GM21447 (cell line): ENCODE data around the gene ITPRIP.
A peak's percentile ranks its signal among the peaks of the same experiment; 100 is the strongest.

Experiments used
- ATAC-seq: cut with Tn5 transposase; IDR thresholded peaks from one replicate; pipeline ENCODE4 v1.9.1; 2021; ENCODE audit not compliant: unreplicated experiment

Gene ITPRIP

DNA sequence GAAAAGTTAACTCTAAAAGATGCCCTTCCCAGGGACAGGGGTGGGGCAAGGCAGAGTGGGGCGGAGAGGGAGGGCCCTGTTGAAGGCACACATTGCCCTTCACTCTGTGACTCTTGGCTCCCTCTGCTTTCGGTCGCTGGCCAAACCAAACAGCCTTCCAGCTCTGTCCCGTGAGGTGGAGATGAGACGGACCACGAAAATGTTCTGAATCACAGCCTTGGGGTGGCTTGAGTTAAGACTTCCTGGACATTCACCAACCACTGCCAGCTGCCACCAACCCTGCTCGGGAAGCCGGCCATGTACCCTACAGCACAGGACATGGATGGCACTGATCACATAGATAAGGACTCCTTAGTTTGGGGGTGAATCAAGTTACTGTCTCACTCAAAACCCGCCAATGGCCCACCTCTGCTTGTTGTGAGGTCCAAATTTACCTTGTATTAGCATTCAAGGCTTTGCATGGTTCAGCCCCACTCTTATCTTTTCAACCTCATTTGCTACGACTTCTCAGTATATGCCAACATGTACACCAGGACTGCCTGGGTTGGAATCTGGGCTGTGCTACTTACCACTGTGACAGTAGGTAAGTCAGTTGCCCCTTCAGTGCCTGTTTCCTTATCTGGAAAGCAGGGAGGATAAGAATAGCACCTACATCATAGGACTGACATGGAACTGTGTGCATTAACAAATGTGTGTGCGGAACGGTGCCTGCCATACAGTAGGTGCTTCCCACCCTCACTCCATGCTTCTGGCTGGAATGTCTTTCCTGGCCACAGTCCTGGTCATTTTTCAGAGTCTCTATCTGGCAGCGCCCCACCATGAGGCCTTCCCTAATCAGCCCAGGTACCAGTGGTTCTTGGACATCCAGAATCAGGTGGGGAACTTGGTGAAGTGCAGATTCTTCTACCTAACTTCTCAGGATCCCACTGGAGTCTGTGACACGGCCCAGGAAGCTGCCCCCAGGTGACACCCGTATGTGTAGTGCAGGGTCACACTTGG lies 28.0 kb downstream of the ITPRIP start:
- no peak for ATAC-seq

DNA sequence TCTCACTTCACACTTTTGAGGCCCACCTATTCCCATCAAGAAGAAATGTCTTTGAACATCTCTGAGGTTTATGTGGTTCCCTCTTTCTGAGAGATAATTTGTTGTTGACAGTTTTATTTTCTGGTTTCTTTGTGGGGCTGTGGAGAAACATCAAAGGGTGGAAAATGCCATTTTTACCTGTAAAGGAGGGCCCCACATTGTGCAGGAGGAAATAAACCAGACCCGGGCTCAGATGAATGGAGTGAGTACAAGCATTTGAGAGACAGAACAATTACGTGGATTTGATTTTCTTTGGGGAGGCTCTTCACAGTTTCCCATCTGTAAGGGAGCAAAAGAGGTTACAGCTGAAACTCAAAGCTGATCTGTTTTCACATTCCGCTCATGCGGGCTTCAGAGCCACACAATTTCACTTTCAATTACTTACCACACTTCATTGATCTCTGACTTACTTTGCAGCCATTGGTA lies 29.8 kb downstream of the ITPRIP start:
- peak; percentile 85 for ATAC-seq

DNA sequence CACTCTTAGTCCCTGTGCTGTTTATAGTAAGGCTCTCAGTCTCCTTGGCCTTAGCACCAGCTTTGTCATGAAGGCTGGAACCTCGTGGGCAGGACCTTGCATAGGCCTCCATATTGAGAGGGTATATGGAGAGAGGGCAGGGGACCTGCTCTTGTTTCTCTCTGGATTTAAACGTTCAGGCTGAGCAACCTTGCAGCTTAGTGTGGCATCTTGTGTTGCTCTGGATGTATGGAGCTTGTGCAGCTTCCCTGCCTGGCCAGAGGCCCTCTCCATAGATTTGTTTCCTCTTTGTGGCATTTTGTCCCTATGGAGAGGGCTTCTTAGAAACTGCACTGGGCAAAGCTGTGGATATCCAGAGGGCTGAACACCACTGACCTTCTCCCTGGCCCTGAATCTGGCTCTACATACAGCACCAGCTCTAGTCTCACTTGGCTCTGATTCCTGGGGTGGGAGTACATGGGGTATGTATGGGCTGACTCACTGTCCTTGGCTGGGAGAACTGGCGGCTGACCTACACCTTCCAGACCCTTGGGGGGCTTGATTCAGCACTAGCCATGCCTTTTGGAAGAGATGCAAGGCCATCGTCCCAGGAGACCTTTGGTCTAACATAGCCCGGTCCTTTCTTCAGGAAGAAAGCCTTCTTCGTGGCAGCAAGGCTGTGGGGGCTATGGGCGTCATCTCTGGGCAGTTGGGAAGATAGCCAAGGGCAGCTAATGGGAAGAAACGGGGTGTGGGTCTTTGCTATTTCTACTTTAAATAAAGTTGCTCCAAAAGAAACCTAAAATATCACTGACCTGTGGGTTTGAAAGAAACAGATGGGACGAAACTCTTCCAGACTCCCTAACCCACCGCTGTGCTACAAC lies 30.5 kb downstream of the ITPRIP start:
- ATAC-seq, result no peak

DNA sequence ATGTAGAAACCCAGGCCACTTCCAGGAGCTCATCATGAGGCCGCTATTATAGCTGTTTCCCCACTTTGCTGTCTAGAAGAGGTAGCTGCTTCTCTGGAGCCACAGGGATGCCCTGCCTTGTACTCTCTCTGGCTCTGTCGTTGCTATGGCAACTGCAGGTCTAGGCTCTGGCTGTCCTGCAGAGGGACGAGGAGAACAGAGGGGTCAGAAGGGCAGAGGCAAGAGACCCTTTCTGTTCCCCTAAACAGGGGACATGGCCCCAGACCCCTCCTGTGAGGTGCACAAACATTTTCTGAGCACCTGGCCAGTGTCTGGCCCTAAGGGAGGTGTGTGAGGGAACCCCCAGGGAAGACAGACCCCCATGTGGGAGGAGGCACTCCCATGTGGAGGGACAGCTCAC lies 31.4 kb downstream of the ITPRIP start:
- no peak for ATAC-seq

DNA sequence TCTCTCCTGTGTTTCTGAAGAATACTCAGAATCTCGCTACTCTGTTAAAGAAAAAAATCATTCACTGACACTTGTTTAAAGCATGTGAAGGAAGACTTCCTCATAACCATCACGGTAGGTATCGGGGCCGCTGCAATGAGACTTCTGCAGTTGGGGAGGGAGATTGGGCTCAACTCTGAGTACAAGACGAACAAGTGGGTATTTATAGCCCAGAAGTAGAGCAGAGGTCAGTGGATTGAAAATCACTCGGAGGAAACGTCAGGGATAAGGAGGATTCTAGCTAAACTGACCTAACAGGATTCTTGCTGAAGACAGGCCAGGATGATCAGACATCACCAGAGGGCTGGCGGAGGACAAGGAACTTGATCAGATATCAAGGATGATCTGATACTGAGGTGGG lies 33.3 kb downstream of the ITPRIP start:
- ATAC-seq, result no peak

DNA sequence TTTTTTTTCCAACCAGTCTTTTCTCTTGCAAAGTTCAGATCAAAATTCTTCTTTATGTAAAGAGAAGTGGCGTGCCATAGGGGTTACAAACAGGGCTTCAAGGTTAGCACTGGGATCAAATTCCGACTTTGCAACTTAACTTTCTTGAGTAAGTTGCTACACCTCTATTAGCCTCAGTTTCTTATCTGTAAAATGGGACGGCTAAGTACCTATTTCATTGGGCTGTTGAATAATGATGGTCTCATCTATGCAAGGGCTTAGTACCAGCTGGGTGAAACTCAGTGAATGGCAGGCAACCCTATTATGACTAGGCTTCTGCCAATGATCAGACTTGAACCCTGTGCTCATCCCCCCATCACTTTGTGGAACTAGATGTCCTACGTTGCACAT lies 33.9 kb downstream of the ITPRIP start:
- ATAC-seq, result no peak

DNA sequence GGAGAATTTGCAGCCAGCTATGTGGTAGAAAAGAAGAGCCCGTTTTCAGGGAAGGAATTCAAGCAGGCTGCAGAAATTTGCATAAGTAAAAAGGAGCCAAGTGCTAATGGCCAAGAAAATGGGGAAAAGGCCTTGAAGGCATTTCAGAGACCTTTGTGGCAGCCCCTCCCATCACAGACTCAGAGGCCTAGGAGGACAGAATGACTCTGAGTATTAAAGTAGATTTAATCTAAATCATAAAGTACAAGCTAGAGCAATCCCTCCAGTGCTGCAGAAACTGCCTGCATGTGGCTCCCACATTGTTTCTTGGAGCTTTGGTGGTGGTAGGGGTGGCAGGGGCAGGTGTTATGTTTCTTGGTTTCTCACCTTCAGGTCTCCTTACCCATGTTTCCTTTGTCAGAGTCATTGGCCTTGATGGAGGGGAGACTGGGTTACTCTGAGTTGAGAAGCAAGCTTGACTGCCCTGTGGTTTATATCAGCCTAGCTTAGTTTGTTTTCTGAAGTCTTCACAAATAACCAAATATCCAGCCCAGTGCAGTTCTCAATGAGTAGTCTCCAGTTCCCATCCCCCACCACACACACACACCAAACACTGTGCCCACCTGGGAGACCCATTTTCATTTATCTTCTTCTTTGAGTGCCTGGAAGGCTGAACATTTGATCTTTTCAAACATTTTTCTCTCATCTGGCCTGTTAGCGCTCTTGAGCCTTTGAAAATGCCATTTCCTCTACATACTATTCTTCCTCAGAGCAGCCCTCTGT lies 34.5 kb downstream of the ITPRIP start:
- no peak for ATAC-seq

DNA sequence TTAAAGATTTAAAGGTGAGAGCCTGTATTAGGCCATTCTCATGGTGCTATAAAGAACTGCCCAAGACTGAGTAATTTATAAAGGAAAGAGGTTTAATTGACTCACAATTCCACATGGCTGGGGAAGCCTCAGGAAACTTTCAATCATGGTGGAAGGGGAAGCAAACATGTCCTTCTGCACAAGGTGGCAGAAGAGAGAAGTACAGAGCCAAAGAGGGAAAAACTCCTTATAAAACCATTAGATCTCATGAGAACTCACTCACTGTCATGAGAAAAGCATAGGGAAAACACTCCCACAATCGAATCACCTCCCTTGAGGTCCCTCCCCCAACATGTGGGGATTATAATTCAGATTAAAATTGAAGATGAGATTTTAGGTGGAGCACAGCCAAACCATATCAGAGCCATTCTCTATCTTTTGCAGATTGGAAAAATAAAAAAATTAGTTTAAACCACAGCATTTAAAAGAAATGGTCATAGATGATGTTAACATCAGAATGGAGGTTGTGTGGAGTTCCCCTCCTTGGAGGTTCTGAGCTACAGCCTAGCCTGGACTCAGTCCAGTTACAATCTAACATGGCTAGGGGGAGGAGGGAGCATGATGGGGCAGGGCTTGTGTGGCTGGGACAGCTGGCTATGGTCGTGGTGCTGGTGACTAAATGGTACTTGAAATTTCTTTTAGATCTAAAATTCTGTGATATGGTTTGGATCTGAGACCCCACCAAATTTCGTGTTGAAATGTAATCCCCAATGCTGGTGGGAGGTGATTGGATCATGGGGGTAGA lies 36.2 kb downstream of the ITPRIP start:
- ATAC-seq, result no peak

DNA sequence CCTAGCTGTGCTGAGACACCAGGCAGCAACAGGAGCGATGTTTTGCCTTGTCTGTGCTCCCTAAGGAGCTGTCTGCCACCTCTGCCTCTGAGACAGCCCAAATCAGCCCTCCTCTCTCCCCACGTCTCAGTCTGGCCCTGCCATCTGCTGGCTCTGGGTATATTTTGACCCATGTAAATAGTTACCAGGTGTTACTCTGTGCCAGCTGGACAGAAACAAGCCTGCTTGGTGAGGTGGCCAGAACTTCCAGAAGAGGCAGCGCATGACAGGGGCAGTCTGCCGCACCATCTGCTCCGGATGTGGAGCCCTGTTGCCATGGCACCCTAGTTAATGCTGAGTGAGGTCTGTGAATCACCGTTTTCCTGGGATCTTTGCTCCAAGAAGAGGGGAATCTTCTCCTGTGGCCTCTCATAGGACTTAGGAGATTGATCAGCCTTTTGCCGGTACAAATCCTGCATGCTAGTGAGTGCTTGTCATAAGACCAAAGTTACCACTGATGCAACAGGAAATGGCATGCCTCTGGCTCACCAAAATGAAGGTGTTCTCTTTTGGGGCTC lies 37.5 kb downstream of the ITPRIP start:
- no peak for ATAC-seq

DNA sequence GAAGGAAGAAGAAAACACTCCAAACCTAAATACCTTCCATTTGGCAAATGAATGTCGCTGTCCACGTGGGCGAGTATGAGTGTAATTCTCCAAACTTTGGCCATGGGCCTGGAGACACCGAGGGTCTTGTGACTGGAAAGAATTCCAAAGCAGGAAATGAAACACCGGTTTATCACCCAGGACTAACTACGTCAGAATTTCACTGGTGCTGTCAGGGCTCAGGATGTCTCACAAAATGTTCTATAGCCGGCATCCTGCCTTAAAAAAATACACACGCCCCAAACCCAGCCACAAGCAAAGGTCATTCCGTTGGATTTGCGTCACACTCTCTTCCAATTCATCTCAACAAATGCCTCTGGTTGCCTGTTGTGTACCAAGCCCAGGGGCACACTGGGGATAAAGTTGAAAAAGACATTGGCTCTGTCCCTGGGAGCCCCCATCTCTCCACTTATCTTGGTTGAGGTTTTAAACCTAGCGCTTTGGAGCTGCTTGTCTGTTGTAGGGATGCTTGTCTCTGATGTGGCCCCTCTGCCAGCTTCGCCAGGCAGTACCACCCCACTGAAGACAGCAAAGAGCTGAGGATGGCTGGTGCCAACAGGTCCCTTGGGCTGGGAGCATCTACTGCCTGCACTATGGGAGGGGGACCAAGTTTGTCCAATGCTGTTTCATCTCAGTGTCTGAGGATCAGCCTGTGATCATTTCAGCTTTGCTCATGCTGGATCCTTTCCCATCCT lies 38.1 kb downstream of the ITPRIP start:
- ATAC-seq, result no peak

DNA sequence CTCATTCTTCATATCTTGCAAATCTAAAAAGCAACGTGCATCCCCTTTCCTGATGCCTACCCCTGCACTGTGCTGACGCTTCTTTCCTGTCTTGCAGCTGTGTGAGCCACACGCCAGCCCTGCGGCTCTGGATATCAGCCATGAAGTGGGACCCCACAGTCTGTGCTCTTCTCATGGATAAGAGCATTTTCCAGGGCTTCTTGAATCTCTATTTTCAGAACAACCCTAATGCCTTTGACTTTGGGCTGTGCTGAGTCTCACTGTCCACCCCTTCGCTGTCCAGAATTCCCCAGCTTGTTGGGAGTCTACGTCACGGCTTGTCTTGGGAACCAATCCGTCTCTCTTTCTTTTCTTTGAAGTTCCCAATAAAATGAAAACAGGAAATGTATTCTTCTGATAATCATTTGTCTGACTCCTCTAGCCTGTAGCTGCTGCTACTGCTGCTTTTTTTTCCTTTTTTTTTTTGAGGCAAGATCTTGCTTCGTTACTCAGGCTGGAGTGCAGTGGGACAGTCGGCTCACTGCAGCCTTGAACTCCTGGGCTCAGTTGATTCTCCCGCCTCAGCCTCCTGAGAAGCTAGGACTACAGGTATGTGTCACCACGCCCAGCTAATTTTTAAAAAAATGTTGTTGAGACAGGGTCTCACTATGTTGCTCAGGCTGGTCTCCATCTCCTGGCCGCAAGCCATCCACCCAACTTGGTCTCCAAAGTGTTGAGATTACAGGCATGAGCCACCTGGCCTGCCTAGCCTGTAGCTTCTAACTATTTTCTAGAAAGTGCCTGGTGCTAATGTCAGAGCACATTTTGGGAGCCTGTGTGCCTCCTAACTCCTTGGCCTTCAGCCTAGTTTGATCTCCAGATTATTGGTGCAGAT lies 39.0 kb downstream of the ITPRIP start:
- ATAC-seq, result no peak

DNA sequence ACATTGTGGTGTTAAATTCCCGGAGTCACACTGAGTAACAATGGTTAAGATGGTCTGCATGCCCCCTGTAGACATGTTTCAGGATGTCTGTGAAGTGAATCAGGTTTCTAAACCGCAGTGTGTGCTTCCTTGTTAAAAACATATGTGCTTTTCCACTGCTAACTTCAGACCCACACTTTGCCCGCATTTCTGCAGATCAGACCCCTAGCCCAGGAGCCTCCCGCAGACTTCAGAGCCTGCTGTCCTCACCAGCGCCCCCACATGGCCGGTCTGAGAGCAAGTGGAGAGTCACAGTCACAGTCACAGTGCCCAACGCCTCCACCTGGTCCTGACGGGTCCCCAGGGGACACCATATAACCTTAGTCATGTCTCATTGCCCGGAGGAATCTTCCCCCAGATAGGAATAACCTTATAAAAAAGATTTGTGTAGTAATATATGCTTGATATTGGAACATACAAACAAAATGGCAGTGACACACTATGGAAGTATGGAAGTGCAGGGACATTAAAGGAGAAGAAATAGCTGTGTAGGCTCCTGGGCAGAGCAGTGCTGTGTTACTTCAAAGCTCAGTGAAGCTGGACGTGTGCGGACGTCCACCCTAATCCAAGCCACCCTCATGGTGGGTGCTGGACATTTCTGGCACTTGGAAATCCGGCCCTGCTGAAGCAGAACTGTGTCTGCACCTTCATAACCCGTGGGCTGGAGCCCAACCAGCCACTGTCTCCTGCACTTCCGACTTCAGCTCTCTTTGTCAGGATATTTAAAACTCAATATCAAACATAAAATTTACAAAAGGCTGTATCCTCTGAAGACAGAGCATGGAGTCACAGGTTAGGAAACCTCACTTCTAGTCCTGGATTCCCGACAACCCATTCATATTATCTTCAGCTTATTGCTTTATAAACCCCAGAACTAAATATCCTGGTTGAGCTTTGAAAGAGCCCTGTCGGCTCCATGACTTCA lies 40.3 kb downstream of the ITPRIP start:
- no peak for ATAC-seq

DNA sequence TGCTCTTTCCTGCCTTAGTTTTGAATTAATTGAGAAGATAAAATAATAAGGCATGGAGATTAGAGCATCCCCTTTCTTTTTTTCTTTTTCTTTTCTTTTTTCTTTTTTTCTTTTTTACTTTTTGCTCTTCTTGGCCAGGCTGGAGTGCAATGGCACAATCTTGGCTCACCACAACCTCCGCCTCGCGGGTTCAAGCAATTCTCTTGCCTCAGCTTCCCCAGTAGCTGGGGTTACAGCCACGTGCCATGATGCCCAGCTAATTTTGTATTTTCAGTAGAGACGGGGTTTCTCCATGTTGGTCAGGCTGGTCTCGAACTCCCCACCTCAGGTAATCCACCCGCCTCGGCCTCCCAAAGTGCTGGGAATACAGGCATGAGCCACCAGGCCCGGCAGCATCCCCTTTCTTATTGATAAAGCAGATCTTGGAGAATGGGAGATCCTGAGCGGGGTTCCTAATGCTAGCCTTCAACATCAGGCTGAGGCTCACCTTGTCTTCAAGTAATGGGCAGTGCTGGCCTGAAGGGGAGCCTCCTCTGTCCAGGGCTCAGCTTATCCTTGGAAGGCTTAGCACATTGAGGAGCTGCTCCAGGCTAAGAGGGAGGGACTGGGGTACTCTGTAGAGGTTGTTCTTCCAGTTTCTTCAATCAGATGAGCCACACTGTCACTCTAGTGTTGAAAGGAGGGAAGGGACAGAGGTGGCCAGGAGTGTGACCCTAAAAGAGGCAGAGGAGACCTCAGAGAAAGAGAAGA lies 41.4 kb downstream of the ITPRIP start:
- no peak for ATAC-seq

DNA sequence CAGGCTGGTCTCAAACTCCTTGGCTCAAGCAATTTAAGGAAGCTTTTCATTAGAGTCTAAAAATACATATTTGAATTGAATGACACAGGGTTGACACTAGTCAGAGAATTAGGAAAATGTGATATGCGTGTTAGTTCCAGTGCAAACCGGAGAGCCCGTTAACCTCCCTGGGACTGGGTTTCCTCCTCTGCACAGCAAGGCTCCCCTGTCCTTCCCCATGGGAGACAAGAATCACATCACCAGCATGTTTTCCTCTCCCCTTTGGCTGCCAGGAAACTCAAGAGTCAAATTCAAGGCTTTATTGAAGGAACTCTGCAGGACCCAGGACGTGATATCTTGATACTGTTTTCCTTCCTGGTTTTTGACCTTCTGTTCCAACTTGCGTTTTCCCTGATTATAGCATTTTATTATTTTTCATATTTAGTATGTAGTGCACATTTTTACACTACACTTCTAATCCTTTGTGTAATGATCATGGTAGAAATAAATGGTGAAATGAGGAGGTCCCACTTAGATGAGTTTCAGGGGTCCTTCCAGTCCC lies 44.4 kb downstream of the ITPRIP start:
- no peak for ATAC-seq

DNA sequence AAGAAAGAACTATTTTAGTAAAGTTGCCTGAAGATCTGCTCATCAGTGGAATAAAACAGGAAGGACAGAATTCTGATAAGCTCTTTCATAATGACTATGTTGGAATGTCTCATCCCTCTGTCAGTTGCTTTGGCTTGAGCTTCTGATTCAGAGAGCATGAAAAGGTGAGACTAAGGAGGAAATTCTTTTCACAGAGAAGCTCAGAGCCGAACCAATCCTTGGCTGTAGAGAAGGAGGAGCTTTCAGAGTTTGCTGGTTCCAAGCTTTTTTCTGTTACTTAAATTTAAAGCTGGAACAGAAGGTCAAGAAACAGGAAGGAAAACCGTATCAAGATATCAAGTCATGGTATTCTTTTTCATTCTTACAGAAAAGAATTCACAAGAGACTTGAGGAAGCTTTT lies 45.3 kb downstream of the ITPRIP start:
- no peak for ATAC-seq

DNA sequence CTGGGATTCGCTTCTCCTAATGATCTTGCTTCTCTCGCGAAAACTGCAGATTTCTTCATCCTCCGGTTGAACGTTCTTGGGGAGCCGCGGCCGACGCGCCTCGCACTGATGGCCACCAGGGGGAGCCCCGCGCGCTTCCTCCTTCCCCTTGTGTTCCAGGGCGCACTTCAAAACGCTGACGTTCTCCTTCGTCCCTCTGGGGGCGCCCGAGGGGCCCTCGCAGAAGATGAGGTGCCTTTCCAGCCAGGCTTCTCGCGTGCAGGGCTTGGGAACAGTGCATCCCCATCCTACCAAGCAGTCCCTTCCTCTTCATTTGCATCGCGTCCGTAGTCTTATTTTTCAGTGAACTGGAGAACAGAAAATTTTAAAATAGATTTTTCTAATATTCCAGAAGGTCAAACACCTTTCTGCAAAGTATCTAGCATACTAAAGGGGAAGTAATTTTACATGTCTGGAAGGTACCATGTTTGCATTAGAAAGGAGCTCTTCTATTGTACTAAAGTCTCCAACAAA lies 46.8 kb downstream of the ITPRIP start:
- peak; percentile 99 for ATAC-seq
